PC-9 (cell line): Measurements from ENCODE around the gene CDCA7L. TPM values are rescaled to one million over a fixed set of nuclear protein-coding genes. Genes with fewer than 3 reads are reported as not detected.

ENCODE experiments used
- BruUV-seq: library from RNA; stranded (reverse); fragments of 400-500 nt; replicated peaks from 2 replicates; lab custom pipeline; 2021; lab: Mats Ljungman, UMichigan
- CTCF ChIA-PET: fragments of 300-600 bp; sonication (Branson Sonifier 250); formaldehyde crosslinking; loops from one replicate; lab custom pipeline; 2022; ENCODE audit warnings: antibody characterized with exemption; lab: Charles Lee
- POLR2A ChIA-PET: fragments of 300-600 bp; sonication (Branson Sonifier 250); formaldehyde crosslinking; loops from one replicate; lab custom pipeline; 2022; ENCODE audit warnings: antibody characterized with exemption; ENCODE audit not compliant: unreplicated experiment; lab: Charles Lee
- DNase-seq, 2 experiments: peaks; one replicate each; pipeline versions ENCODE4 v3.0.0 to v3.0.0-alpha.2; 2015 to 2022; ENCODE audit warnings: mixed read lengths in 1 of 2
- H2AFZ ChIP-seq: fragments of 200-600 bp; sonication (generic); 2 replicates; pipeline ENCODE4 v1.8.1; 2017; ENCODE audit warnings: antibody characterized with exemption
- H3F3A ChIP-seq: fragments of 200-600 bp; sonication (generic); 2 replicates; pipeline ENCODE4 v1.8.1; 2017; ENCODE audit warnings: antibody characterized with exemption, mild to moderate bottlenecking, low read depth; ENCODE audit not compliant: insufficient read depth
- H3K27ac ChIP-seq: fragments of 200-600 bp; sonication (generic); 2 replicates; pipeline ENCODE4 v1.6.1; 2016; ENCODE audit warnings: mixed run types
- H3K27me3 ChIP-seq: fragments of 200-600 bp; sonication (generic); 2 replicates; pipeline ENCODE4 v1.6.1; 2016; ENCODE audit warnings: low read depth, mixed run types; ENCODE audit not compliant: insufficient read depth
- H3K36me3 ChIP-seq: fragments of 200-600 bp; sonication (generic); 2 replicates; pipeline ENCODE4 v1.6.1; 2016; ENCODE audit warnings: low read depth, mixed run types
- H3K4me1 ChIP-seq: fragments of 200-600 bp; sonication (generic); replicated peaks from 2 replicates; pipeline ENCODE4 v1.6.1; 2016; ENCODE audit warnings: mixed run types; ENCODE audit not compliant: insufficient read depth
- H3K4me2 ChIP-seq: fragments of 200-600 bp; sonication (generic); 2 replicates; pipeline ENCODE4 v1.6.1; 2017; ENCODE audit warnings: mixed run types
- H3K4me3 ChIP-seq: fragments of 200-600 bp; sonication (generic); 2 replicates; pipeline ENCODE4 v1.6.1; 2016; ENCODE audit warnings: mixed run types
- H3K79me2 ChIP-seq: fragments of 200-600 bp; sonication (generic); 2 replicates; pipeline ENCODE4 v1.6.1; 2017; ENCODE audit warnings: low read depth, mixed run types
- H3K9me2 ChIP-seq: fragments of 200-600 bp; sonication (generic); 2 replicates; pipeline ENCODE4 v1.8.1; 2017; ENCODE audit warnings: mild to moderate bottlenecking; ENCODE audit not compliant: insufficient read depth
- H3K9me3 ChIP-seq: fragments of 200-600 bp; sonication (generic); 2 replicates; pipeline ENCODE4 v1.8.1; 2016; ENCODE audit warnings: low read depth; ENCODE audit not compliant: insufficient read depth
- H4K20me1 ChIP-seq: fragments of 200-600 bp; sonication (generic); 2 replicates; pipeline ENCODE4 v1.8.1; 2017; ENCODE audit not compliant: insufficient read depth
- EZH2 ChIP-seq: fragments of 200-600 bp; sonication (generic); IDR thresholded peaks from 2 replicates; pipeline ENCODE4 v1.8.0; 2017; ENCODE audit warnings: antibody characterized with exemption, low read depth
- intact Hi-C: fragments of 100-400 bp; cut with micrococcal nuclease; formaldehyde crosslinking; loops from one replicate; pipeline ENCODE4 v1.10.0; 2022; ENCODE audit not compliant: unreplicated experiment
- total RNA-seq: library from RNA; stranded (reverse); gene quantifications from 2 replicates; pipeline ENCODE4 v1.2.3, GENCODE V29; 2021
- TF ChIP-seq, protein P1 (sequence below): fragments of 200-600 bp; sonication (generic); conservative IDR thresholded peaks from 2 replicates; pipeline ENCODE4 v1.6.1; 2017; ENCODE audit warnings: mixed run types, antibody characterized with exemption, mild to moderate bottlenecking, moderate library complexity

CDCA7L gene
- total RNA-seq, 1 experiment from 2014 or later, result 243 TPM

DNA sequence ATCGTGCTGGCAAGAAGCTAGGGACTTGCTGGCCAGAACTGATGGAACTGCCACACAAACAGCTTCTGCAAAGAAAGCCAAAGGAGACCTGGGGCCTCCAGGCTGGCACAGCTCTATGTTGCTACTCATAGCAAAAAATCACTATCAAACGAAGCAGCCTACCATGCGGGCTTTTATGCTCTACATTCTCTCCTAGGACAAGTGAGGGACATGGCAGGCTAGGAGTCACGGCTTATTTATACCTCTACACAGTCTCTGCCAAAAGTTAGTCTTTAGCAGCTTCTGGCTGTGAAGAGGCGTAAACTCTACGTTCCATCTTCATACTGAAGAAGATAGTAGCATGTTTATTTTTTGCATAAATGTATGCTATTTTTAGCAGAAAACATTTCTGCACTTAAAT is 35.4 kb downstream of the CDCA7L start:
- no peak overlapping the region for H3K4me3 ChIP-seq
- ChIA-PET CTCF (no interaction called here), POLR2A (no interaction called here)
- H3F3A ChIP-seq, result no peaks in the 10 kb centered on the region
- H4K20me1 ChIP-seq, result no peaks in the 10 kb centered on the region; the same call in 1 of the 2 replicates
- peaks cover 29% of the 10 kb centered on the region for H3K36me3 ChIP-seq
- no peak overlapping the region for H2AFZ ChIP-seq
- H3K79me2 ChIP-seq, result no peaks in the 10 kb centered on the region
- H3K4me2 ChIP-seq, result no peak overlapping the region
- TF ChIP-seq, protein P1, sequence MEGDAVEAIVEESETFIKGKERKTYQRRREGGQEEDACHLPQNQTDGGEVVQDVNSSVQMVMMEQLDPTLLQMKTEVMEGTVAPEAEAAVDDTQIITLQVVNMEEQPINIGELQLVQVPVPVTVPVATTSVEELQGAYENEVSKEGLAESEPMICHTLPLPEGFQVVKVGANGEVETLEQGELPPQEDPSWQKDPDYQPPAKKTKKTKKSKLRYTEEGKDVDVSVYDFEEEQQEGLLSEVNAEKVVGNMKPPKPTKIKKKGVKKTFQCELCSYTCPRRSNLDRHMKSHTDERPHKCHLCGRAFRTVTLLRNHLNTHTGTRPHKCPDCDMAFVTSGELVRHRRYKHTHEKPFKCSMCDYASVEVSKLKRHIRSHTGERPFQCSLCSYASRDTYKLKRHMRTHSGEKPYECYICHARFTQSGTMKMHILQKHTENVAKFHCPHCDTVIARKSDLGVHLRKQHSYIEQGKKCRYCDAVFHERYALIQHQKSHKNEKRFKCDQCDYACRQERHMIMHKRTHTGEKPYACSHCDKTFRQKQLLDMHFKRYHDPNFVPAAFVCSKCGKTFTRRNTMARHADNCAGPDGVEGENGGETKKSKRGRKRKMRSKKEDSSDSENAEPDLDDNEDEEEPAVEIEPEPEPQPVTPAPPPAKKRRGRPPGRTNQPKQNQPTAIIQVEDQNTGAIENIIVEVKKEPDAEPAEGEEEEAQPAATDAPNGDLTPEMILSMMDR, result no peak
- TF ChIP-seq EZH2, result no peak
- intact Hi-C loops, result no loop called here
- H3K4me1 ChIP-seq, result no peaks in the 10 kb centered on the region
- BruUV-seq, result no TSS peak
- no peaks in the 10 kb centered on the region for H3K9me3 ChIP-seq
- no peaks in the 10 kb centered on the region for H3K9me2 ChIP-seq
- DNase-seq, result no peak
- no peaks in the 10 kb centered on the region for H3K27me3 ChIP-seq
- H3K27ac ChIP-seq, result no peak overlapping the region

DNA sequence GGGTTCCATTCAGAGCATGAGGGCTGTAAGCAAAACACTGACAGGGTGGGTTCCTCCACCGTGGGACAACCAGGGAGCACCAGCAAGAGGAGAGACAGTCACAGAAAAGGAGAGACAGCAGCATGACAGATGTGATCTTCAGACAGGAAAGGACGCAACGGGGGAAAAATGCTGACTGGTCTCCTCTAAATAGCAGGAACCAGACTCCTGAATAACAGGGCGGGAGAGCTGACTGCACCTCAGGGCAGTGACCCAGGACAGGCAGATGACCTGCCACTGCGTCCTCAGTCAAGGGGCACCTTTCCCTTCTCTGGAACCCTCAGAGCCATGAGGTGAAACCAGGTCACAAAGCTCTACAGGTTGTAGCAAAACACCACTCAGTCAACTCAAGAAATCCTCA is 37.0 kb downstream of the CDCA7L start:
- ChIA-PET POLR2A (no interaction called here), CTCF (no interaction called here)
- Histone ChIP-seq H3F3A (no peaks in the 10 kb centered on the region), H2AFZ (no peak overlapping the region), H3K79me2 (no peaks in the 10 kb centered on the region), H3K4me3 (no peak overlapping the region), H3K9me3 (no peaks in the 10 kb centered on the region), H3K36me3 (peaks cover 33% of the 10 kb centered on the region), H3K4me2 (no peak overlapping the region), H4K20me1 (no peaks in the 10 kb centered on the region; the same call in 1 of the 2 replicates), H3K27me3 (no peaks in the 10 kb centered on the region), H3K9me2 (no peaks in the 10 kb centered on the region), H3K4me1 (no peaks in the 10 kb centered on the region), H3K27ac (no peak overlapping the region)
- no TSS peak for BruUV-seq
- TF ChIP-seq EZH2, result no peak
- TF ChIP-seq, protein P1, result no peak
- DNase-seq, result no peak
- intact Hi-C loops, result no loop called here

DNA sequence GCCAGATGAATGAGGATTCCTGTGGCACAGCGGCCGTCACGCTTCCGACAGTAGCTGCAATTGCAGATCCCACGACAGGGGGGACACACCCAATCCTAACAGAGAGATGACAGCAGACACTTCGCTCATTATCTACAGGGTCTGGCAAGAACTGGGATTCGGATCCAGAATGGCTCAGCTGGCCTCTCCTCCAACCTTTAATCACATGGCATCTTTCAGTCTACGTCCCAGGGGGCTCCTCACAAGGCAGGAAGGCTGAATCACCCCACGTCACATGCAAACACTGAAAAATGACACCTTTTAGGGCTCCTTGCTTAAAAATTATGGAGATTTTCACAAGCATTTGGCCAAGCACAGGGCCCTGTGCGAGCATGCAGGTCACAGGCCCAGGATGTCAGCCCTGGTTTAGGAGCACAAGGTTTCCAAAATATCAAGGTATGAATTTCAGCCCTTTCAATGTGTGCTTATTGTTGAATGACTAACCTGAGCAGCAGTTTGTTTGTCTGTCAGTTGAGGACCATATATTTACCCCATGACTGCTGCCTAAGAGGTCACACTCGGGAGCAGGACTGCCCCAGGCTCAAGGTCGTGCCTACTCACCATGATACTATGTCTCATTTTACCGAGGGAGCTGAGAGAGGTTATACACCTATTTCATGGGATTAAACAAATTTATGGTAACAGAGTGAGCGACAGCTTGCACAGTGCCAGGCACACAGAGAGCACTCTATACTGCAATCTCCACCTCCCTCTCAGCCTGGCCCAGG is 42.5 kb downstream of the CDCA7L start:
- no TSS peak for BruUV-seq
- Histone ChIP-seq H3K27ac (peak overlapping the region; percentile 32), H3K9me3 (no peaks in the 10 kb centered on the region), H3K4me1 (0 out of 2 replicates have a peak, but pooled peaks cover 4% of the 10 kb centered on the region), H3K4me2 (no peak overlapping the region), H2AFZ (no peak overlapping the region), H3K27me3 (no peaks in the 10 kb centered on the region), H3K79me2 (no peaks in the 10 kb centered on the region), H3K4me3 (no peak overlapping the region), H3K9me2 (no peaks in the 10 kb centered on the region), H3F3A (no peaks in the 10 kb centered on the region), H4K20me1 (no peaks in the 10 kb centered on the region), H3K36me3 (peaks cover 47% of the 10 kb centered on the region)
- intact Hi-C loops, result no loop called here
- POLR2A ChIA-PET, result no interaction called here
- TF ChIP-seq, protein P1, result no peak
- TF ChIP-seq EZH2, result no peak
- CTCF ChIA-PET, result no interaction called here
- DNase-seq, result no peak
